ENCODE data around the gene INCA1.
A peak's percentile ranks its signal among the peaks of the same experiment; 100 is the strongest.

The INCA1 gene

GRCh38 chr17:4955091-4955490 lies 42.2 kb downstream of the INCA1 start:
- Mint-ChIP-seq H3K27me3 (no peaks in the 10 kb centered on the region), H3K27ac (no peak overlapping the region), H3K36me3 (peaks cover 32 to 52% of the 10 kb centered on the region in 2 donors), H3K4me1 (peaks cover 22 to 38% of the 10 kb centered on the region in 2 donors), H3K9me3 (no peaks in the 10 kb centered on the region), H3K4me3 (no peak overlapping the region)
- ATAC-seq (replicated peaks) (no peak), DNase-seq (no peak)

- H3K27ac Mint-ChIP-seq = no peak overlapping the region
- no peak overlapping the region for H3K4me3 Mint-ChIP-seq
- H3K9me3 Mint-ChIP-seq = no peaks in the 10 kb centered on the region
- H3K36me3 Mint-ChIP-seq = peaks cover 20 to 40% of the 10 kb centered on the region in 2 donors
- H3K4me1 Mint-ChIP-seq = peaks cover 22 to 39% of the 10 kb centered on the region in 2 donors
- no peak for ATAC-seq (replicated peaks)
- no peak for DNase-seq
- H3K27me3 Mint-ChIP-seq = no peaks in the 10 kb centered on the region
Measured at GRCh38 chr17:4953451-4953961, 43.8 kb downstream of the INCA1 start.

GRCh38 chr17:4951486-4951885 lies 45.8 kb downstream of the INCA1 start:
- DNase-seq (no peak), ATAC-seq (replicated peaks) (no peak)
- peaks cover 21 to 42% of the 10 kb centered on the region in 2 donors for H3K36me3 Mint-ChIP-seq
- H3K27ac Mint-ChIP-seq = peak overlapping the region; percentile 97
- no peaks in the 10 kb centered on the region for H3K27me3 Mint-ChIP-seq
- H3K4me3 Mint-ChIP-seq = peak overlapping the region; percentile 86 to 91
- no peaks in the 10 kb centered on the region for H3K9me3 Mint-ChIP-seq
- H3K4me1 Mint-ChIP-seq = peaks cover 18 to 32% of the 10 kb centered on the region in 2 donors

GRCh38 chr17:4950746-4951204 lies 46.5 kb downstream of the INCA1 start, which contains the start of gene ENO3:
TSS of gene ENO3 (plus strand) at chr17:4951119. CDS start at chr17:4951830, 711 bp downstream.
- H3K36me3 Mint-ChIP-seq = peaks cover 20 to 41% of the 10 kb centered on the region in 2 donors
- H3K4me3 Mint-ChIP-seq = peak within 1 kb of the TSS; percentile 86 to 91
- DNase-seq = no peak
- H3K27ac Mint-ChIP-seq = peak within 1 kb of the TSS; percentile 97
- H3K27me3 Mint-ChIP-seq = no peaks in the 10 kb centered on the region
- H3K9me3 Mint-ChIP-seq = no peaks in the 10 kb centered on the region
- no peak for ATAC-seq (replicated peaks)
- peaks cover 22 to 33% of the 10 kb centered on the region in 2 donors for H3K4me1 Mint-ChIP-seq

- Mint-ChIP-seq H3K9me3 (no peaks in the 10 kb centered on the region), H3K36me3 (peaks cover 25 to 43% of the 10 kb centered on the region in 2 donors), H3K4me3 (peak overlapping the region; percentile 86 to 91), H3K4me1 (peaks cover 27 to 39% of the 10 kb centered on the region in 2 donors), H3K27me3 (no peaks in the 10 kb centered on the region), H3K27ac (peak overlapping the region; percentile 97)
- DNase-seq (no peak), ATAC-seq (replicated peaks) (peak; percentile 6 to 20)
Measured at GRCh38 chr17:4950075-4950745, 47.1 kb downstream of the INCA1 start.

GRCh38 chr17:4949321-4950074 lies 47.8 kb downstream of the INCA1 start:
- H3K4me1 Mint-ChIP-seq = peaks cover 35 to 46% of the 10 kb centered on the region in 2 donors
- peak; percentile 44 to 51 for ATAC-seq (replicated peaks)
- peak; percentile 86 for DNase-seq

GRCh38 chr17:4948931-4949320 lies 48.4 kb downstream of the INCA1 start:
- peak overlapping the region; percentile 86 to 91 for H3K4me3 Mint-ChIP-seq
- DNase-seq (peak; percentile 82), ATAC-seq (replicated peaks) (peak; percentile 54 to 61)
- no peaks in the 10 kb centered on the region for H3K27me3 Mint-ChIP-seq
- H3K9me3 Mint-ChIP-seq = no peaks in the 10 kb centered on the region
- H3K27ac Mint-ChIP-seq = peak overlapping the region; percentile 95
- H3K36me3 Mint-ChIP-seq = peaks cover 36 to 54% of the 10 kb centered on the region in 2 donors
- H3K4me1 Mint-ChIP-seq = peaks cover 40 to 52% of the 10 kb centered on the region in 2 donors

More at GRCh38 chr17:4949321-4950074, 47.8 kb downstream of the INCA1 start:
- no peaks in the 10 kb centered on the region for H3K27me3 Mint-ChIP-seq
- H3K9me3 Mint-ChIP-seq = no peaks in the 10 kb centered on the region
- H3K4me3 Mint-ChIP-seq = peak overlapping the region; percentile 86 to 91
- peak overlapping the region; percentile 94 for H3K27ac Mint-ChIP-seq
- peaks cover 32 to 50% of the 10 kb centered on the region in 2 donors for H3K36me3 Mint-ChIP-seq

GRCh38 chr17:4948166-4948930 lies 49.0 kb downstream of the INCA1 start, which contains the start of gene PFN1:
TSS of gene PFN1 (minus strand) at chr17:4948530. CDS start at chr17:4948394, 136 bp downstream.
- DNase-seq = peak; percentile 77
- H3K4me1 Mint-ChIP-seq = peaks cover 41 to 57% of the 10 kb centered on the region in 2 donors
- peak; percentile 25 to 43 for ATAC-seq (replicated peaks)
- no peaks in the 10 kb centered on the region for H3K9me3 Mint-ChIP-seq
- peak within 1 kb of the TSS; percentile 95 for H3K27ac Mint-ChIP-seq
- no peaks in the 10 kb centered on the region for H3K27me3 Mint-ChIP-seq
- H3K4me3 Mint-ChIP-seq = peak within 1 kb of the TSS; percentile 86 to 91
- peaks cover 40 to 52% of the 10 kb centered on the region in 2 donors for H3K36me3 Mint-ChIP-seq

- DNase-seq (peak; percentile 50), ATAC-seq (replicated peaks) (peak; percentile 9 to 15)
- peaks cover 47 to 65% of the 10 kb centered on the region in 2 donors for H3K4me1 Mint-ChIP-seq
- H3K36me3 Mint-ChIP-seq = peaks cover 41 to 55% of the 10 kb centered on the region in 2 donors
- peak overlapping the region; percentile 86 to 91 for H3K4me3 Mint-ChIP-seq
- H3K9me3 Mint-ChIP-seq = no peaks in the 10 kb centered on the region
- no peaks in the 10 kb centered on the region for H3K27me3 Mint-ChIP-seq
- peak overlapping the region; percentile 95 for H3K27ac Mint-ChIP-seq
Measured at GRCh38 chr17:4947411-4948165, 49.7 kb downstream of the INCA1 start.

GRCh38 chr17:4947010-4947410 lies 50.3 kb downstream of the INCA1 start:
- H3K27ac Mint-ChIP-seq = peak overlapping the region; percentile 95
- peak overlapping the region; percentile 86 to 91 for H3K4me3 Mint-ChIP-seq
- peaks cover 42 to 60% of the 10 kb centered on the region in 2 donors for H3K36me3 Mint-ChIP-seq
- H3K4me1 Mint-ChIP-seq = peaks cover 52 to 70% of the 10 kb centered on the region in 2 donors
- H3K27me3 Mint-ChIP-seq = no peaks in the 10 kb centered on the region
- H3K9me3 Mint-ChIP-seq = no peaks in the 10 kb centered on the region
- DNase-seq = no peak
- ATAC-seq (replicated peaks) = no peak

GRCh38 chr17:4946312-4946976 lies 50.9 kb downstream of the INCA1 start:
- peaks cover 47 to 66% of the 10 kb centered on the region in 2 donors for H3K36me3 Mint-ChIP-seq
- DNase-seq (no peak), ATAC-seq (replicated peaks) (peak in 1 of 2 donors; percentile 5)
- no peaks in the 10 kb centered on the region for H3K27me3 Mint-ChIP-seq
- peaks cover 52 to 70% of the 10 kb centered on the region in 2 donors for H3K4me1 Mint-ChIP-seq
- H3K27ac Mint-ChIP-seq = peak overlapping the region; percentile 95
- no peaks in the 10 kb centered on the region for H3K9me3 Mint-ChIP-seq
- H3K4me3 Mint-ChIP-seq = peak overlapping the region; percentile 86 to 91

- peaks cover 52 to 70% of the 10 kb centered on the region in 2 donors for H3K4me1 Mint-ChIP-seq
- H3K36me3 Mint-ChIP-seq = peaks cover 52 to 68% of the 10 kb centered on the region in 2 donors
- peak overlapping the region; percentile 86 to 91 for H3K4me3 Mint-ChIP-seq
- no peak for DNase-seq
- H3K27ac Mint-ChIP-seq = peak overlapping the region; percentile 95
- no peak for ATAC-seq (replicated peaks)
- H3K9me3 Mint-ChIP-seq = no peaks in the 10 kb centered on the region
- H3K27me3 Mint-ChIP-seq = no peaks in the 10 kb centered on the region
Measured at GRCh38 chr17:4945944-4946280, 51.4 kb downstream of the INCA1 start.

Data from stimulated activated naive B cell treated with anti-CD40 and anti-IgM and Interleukin-4, amounts not matched to agents 10 μg/mL and 1 μg/mL and 100 μg/mL, for 72 hours (primary cell).